Measurements from ENCODE around the gene KDM5B. TPM values are rescaled to one million over a fixed set of nuclear protein-coding genes. Genes with fewer than 3 reads are reported as not detected.
"Not testable (repeated sequence)": the region's sequence is repeated elsewhere in the genome, so short reads cannot be mapped to it uniquely, and the experiment has no call there.

The KDM5B gene
- total RNA-seq, 1 experiment from 2014 or later: 44.6 TPM

GRCh38 chr1:202745323-202745888 is 62.8 kb downstream of the KDM5B start:
- ChIA-PET RAD21 (ENCODE audit: low non-redundant PET in 1 of 2, low total read pairs in 2 of 2, uncharacterized antibody in 2 of 2, unreplicated experiment in 2 of 2) (no interaction called here), POLR2A (no interaction called here), CTCF (no interaction called here)
- H3K9ac ChIP-seq (ENCODE audit: low read length): no peak overlapping the region
- no peak overlapping the region for H3K27ac ChIP-seq (ENCODE audit: low read depth, low read length)
- no peaks in the 10 kb centered on the region for H3K4me1 ChIP-seq (ENCODE audit: control insufficient read depth in 1 of 2, insufficient read depth in 2 of 2, low read length in 2 of 2)
- ATAC-seq: no peak
- intact Hi-C loops (cut with micrococcal nuclease): no loop called here
- no peaks in the 10 kb centered on the region for H4K20me1 ChIP-seq (ENCODE audit: insufficient read depth)
- no peaks in the 10 kb centered on the region for H3K9me3 ChIP-seq (ENCODE audit: control insufficient read depth in 1 of 2, insufficient read depth in 1 of 2, low read depth in 1 of 2, low read length in 2 of 2)
- peaks cover 24 to 39% of the 10 kb centered on the region in 2 experiments; a peak in 3 of 4 replicates for H3K36me3 ChIP-seq (ENCODE audit: control insufficient read depth in 1 of 2, insufficient read depth in 2 of 2, low read length in 2 of 2)
- H3K79me2 ChIP-seq (ENCODE audit: insufficient read depth, low read length): no peaks in the 10 kb centered on the region
- BruUV-seq (replicated peaks): no TSS peak
- no peaks in the 10 kb centered on the region for H3K27me3 ChIP-seq (ENCODE audit: insufficient read depth, low read length)
- H2AFZ ChIP-seq (ENCODE audit: low read depth, low read length, poor library complexity, severe bottlenecking): no peak overlapping the region
- no peaks in the 10 kb centered on the region for H3K9me2 ChIP-seq (ENCODE audit: insufficient read depth)
- H3K4me3 ChIP-seq (replicated peaks in 1 of 2; ENCODE audit: low read depth in 1 of 2, low read length in 2 of 2): no peak overlapping the region
- no peak overlapping the region for H3K4me2 ChIP-seq (ENCODE audit: low read length)
- no peak for DNase-seq (ENCODE audit: low read depth, low spot score)
- TF ChIP-seq CBX3 (IDR thresholded peaks at IDR 0.05; ENCODE audit: low read depth) (no peak), ZNF274 (IDR thresholded peaks at IDR 0.05; ENCODE audit: low read depth, low read length) (no peak), ZBTB33 (IDR thresholded peaks at IDR 0.05; ENCODE audit: extremely low read depth, insufficient replicate concordance, low read length) (no peak), CEBPB (IDR thresholded peaks at IDR 0.05; ENCODE audit: low read depth) (no peak), ZFX (IDR thresholded peaks at IDR 0.05) (no peak), RAD21 (IDR thresholded peaks at IDR 0.05; ENCODE audit: low read depth) (no peak), POLR2AphosphoS5 (IDR thresholded peaks at IDR 0.05; ENCODE audit: low read depth, low read length) (no peak)

- H3K36me3 ChIP-seq (ENCODE audit: control insufficient read depth in 1 of 2, insufficient read depth in 2 of 2, low read length in 2 of 2): peaks cover 24 to 36% of the 10 kb centered on the region in 2 experiments; a peak in 3 of 4 replicates
- H3K4me2 ChIP-seq (ENCODE audit: low read length); H3K27me3 ChIP-seq (ENCODE audit: insufficient read depth, low read length); CTCF ChIA-PET; DNase-seq (ENCODE audit: low read depth, low spot score); RAD21 ChIA-PET (ENCODE audit: low non-redundant PET in 1 of 2, low total read pairs in 2 of 2, uncharacterized antibody in 2 of 2, unreplicated experiment in 2 of 2); BruUV-seq (replicated peaks); POLR2A ChIA-PET; H3K9ac ChIP-seq (ENCODE audit: low read length); ATAC-seq; intact Hi-C loops (cut with micrococcal nuclease); H3K9me3 ChIP-seq (ENCODE audit: control insufficient read depth in 1 of 2, insufficient read depth in 1 of 2, low read depth in 1 of 2, low read length in 2 of 2); H3K27ac ChIP-seq (ENCODE audit: low read depth, low read length); H3K9me2 ChIP-seq (ENCODE audit: insufficient read depth); H3K4me3 ChIP-seq (replicated peaks in 1 of 2; ENCODE audit: low read depth in 1 of 2, low read length in 2 of 2); H3K4me1 ChIP-seq (ENCODE audit: control insufficient read depth in 1 of 2, insufficient read depth in 2 of 2, low read length in 2 of 2); H4K20me1 ChIP-seq (ENCODE audit: insufficient read depth); H3K79me2 ChIP-seq (ENCODE audit: insufficient read depth, low read length); H2AFZ ChIP-seq (ENCODE audit: low read depth, low read length, poor library complexity, severe bottlenecking): not testable (repeated sequence)
These were observed 63.5 kb downstream of the KDM5B start for GRCh38 chr1:202744770-202745169.

Measured in HCT116 (cell line).